Measurements from ENCODE around the gene CHD9NB.
A peak's percentile ranks its signal among the peaks of the same experiment; 100 is the strongest.

Gene CHD9NB

GRCh38 chr16:53073022-53073421 is 20.3 kb upstream of the CHD9NB start:
- no peak for ATAC-seq
- no peak for TF ChIP-seq CSRNP3 (CRISPR knock-in tag; IDR thresholded peaks at IDR 0.05)
- no peak for TF ChIP-seq POU6F1 (CRISPR knock-in tag; IDR thresholded peaks at IDR 0.05; ENCODE audit: borderline replicate concordance, low read depth)
- no peak for TF ChIP-seq ZNF8 (CRISPR knock-in tag; IDR thresholded peaks at IDR 0.05)
- no peak for TF ChIP-seq ZNF565 (CRISPR knock-in tag; conservative IDR thresholded peaks at IDR 0.05; ENCODE audit: low read depth)
- no peak for TF ChIP-seq CSDC2 (CRISPR knock-in tag; IDR thresholded peaks at IDR 0.05)
- no peak for TF ChIP-seq ZFP30 (CRISPR knock-in tag; IDR thresholded peaks at IDR 0.05)
- TF ChIP-seq BACH2 (CRISPR knock-in tag; IDR thresholded peaks at IDR 0.05; ENCODE audit: borderline replicate concordance) = no peak
- TF ChIP-seq PATZ1 (CRISPR knock-in tag; IDR thresholded peaks at IDR 0.05; ENCODE audit: borderline replicate concordance) = no peak
- TF ChIP-seq ZNF70 (CRISPR knock-in tag; IDR thresholded peaks at IDR 0.05) = no peak
- no peak for TF ChIP-seq PPARA (CRISPR knock-in tag; IDR thresholded peaks at IDR 0.05; ENCODE audit: borderline replicate concordance)
- TF ChIP-seq ZC3H10 (CRISPR knock-in tag; IDR thresholded peaks at IDR 0.05) = no peak
- no peak for TF ChIP-seq TCF4 (CRISPR knock-in tag; IDR thresholded peaks at IDR 0.05; ENCODE audit: borderline replicate concordance)
- no peak for TF ChIP-seq ARNTL (CRISPR knock-in tag; IDR thresholded peaks at IDR 0.05; ENCODE audit: borderline replicate concordance, low read depth)
- no peak for TF ChIP-seq ISL1 (CRISPR knock-in tag; IDR thresholded peaks at IDR 0.05)
- TF ChIP-seq ZFP3 (CRISPR knock-in tag; IDR thresholded peaks at IDR 0.05) = no peak
- TF ChIP-seq CREB5 (CRISPR knock-in tag; IDR thresholded peaks at IDR 0.05; ENCODE audit: low read depth) = no peak
- TF ChIP-seq SNAI2 (CRISPR knock-in tag; IDR thresholded peaks at IDR 0.05) = no peak
- no peak for TF ChIP-seq ESRRG (CRISPR knock-in tag; IDR thresholded peaks at IDR 0.05)

GRCh38 chr16:53071748-53072301 is 19.1 kb upstream of the CHD9NB start:
- TF ChIP-seq CSDC2 (CRISPR knock-in tag; IDR thresholded peaks at IDR 0.05) (no peak), CSRNP3 (CRISPR knock-in tag; IDR thresholded peaks at IDR 0.05) (no peak), GLIS3 (CRISPR knock-in tag; IDR thresholded peaks at IDR 0.05) (no peak)
- peak; percentile 68 for ATAC-seq

- no peak for ATAC-seq
- no peak for TF ChIP-seq BACH2 (CRISPR knock-in tag; IDR thresholded peaks at IDR 0.05; ENCODE audit: borderline replicate concordance)
- TF ChIP-seq CSDC2 (CRISPR knock-in tag; IDR thresholded peaks at IDR 0.05) = no peak
- no peak for TF ChIP-seq ZNF565 (CRISPR knock-in tag; conservative IDR thresholded peaks at IDR 0.05; ENCODE audit: low read depth)
- TF ChIP-seq PPARA (CRISPR knock-in tag; IDR thresholded peaks at IDR 0.05; ENCODE audit: borderline replicate concordance) = no peak
- TF ChIP-seq TSHZ2 (CRISPR knock-in tag; IDR thresholded peaks at IDR 0.05) = no peak
- no peak for TF ChIP-seq SNAI2 (CRISPR knock-in tag; IDR thresholded peaks at IDR 0.05)
- no peak for TF ChIP-seq TCF4 (CRISPR knock-in tag; IDR thresholded peaks at IDR 0.05; ENCODE audit: borderline replicate concordance)
- no peak for TF ChIP-seq ESRRG (CRISPR knock-in tag; IDR thresholded peaks at IDR 0.05)
- no peak for TF ChIP-seq ARNTL (CRISPR knock-in tag; IDR thresholded peaks at IDR 0.05; ENCODE audit: borderline replicate concordance, low read depth)
- TF ChIP-seq ZNF8 (CRISPR knock-in tag; IDR thresholded peaks at IDR 0.05) = no peak
- no peak for TF ChIP-seq CSRNP3 (CRISPR knock-in tag; IDR thresholded peaks at IDR 0.05)
- no peak for TF ChIP-seq CREB5 (CRISPR knock-in tag; IDR thresholded peaks at IDR 0.05; ENCODE audit: low read depth)
- TF ChIP-seq ZNF70 (CRISPR knock-in tag; IDR thresholded peaks at IDR 0.05) = no peak
- TF ChIP-seq ZFP30 (CRISPR knock-in tag; IDR thresholded peaks at IDR 0.05) = no peak
- no peak for TF ChIP-seq RARB (CRISPR knock-in tag; IDR thresholded peaks at IDR 0.05)
Measured at GRCh38 chr16:53069772-53070171, 17.1 kb upstream of the CHD9NB start.

Data from SK-N-SH treated with all-trans-retinoic acid at 6 μM for 48 hours (cell line).